CD4-positive, alpha-beta T cell treated with Interferon alpha-2 for 1 hour (primary cell): ENCODE data around the gene AK3.
A peak's percentile ranks its signal among the peaks of the same experiment; 100 is the strongest.

Experiments
- DNase-seq, 2 donors: peaks; one replicate each; pipeline ENCODE4 v3.0.0-alpha.2; 2020 to 2022

The AK3 gene

DNA sequence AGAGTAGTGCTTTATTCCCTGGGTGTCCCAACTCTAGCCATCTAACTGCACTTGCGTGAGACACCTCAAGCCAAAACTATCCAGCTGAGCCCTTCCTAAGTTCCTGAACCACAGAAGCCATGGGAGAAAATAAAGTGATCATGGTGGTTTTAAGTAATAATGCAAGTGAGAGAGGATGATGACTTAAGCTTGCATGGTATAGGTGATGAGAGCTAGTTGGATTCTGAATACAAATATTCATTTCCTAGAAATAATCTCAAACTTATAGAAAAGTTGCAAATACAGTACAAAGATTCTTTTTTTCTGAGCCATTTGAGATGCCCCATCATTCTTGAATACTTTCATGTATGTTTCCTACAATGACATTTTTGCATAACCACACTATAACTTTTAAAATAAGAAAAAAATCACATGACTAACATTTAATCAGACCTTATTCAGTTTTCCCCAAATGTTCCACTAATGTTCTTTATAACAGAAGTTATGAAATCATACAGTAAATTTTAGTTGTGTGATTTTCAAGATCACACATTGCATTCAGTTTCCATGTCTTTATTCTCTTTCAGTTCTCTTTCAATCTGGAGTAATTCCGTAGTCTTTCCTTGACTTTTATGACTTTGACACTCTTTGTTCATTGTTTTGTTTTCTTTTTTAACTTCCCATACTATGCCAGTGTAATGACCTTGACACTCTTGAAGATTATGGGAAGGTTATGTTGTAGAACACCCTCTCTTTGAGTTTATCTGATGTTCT lies 5.5 kb upstream of the AK3 start:
- DNase-seq: no peak

DNA sequence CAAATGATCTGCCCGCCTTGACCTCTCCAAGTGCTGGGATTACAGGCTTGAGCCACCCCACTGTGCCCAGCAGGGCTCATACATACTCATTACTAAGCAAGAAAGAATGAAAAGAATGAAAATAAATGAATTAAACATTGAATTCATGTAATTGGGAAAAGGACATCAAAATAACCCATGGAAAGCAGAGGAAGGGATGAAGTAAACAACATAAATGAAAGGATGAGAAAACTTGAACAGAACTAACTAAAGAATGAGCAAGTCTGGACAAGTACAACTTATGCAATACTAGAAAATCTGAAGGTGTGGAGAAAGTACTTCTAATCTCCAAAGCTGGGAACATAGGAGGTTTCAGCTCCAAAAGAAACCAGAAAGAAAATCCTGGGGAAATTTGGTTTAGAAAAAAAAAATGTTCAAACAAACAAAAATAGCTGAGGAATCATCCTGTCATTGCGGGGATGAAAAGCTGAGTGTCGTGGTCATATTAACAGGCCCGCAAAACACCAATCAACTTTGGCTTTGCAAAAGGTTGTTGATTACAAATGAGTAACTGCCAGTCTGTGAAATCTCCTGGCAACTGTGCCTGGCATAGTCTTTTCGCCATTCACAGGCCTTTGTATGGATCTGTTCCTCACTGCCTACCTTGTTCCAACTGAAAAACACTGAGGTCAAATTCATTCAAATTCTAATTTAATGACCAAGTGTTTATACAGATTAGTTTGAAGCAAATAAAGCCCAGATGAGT lies 2.3 kb upstream of the AK3 start:
- DNase-seq: no peak

DNA sequence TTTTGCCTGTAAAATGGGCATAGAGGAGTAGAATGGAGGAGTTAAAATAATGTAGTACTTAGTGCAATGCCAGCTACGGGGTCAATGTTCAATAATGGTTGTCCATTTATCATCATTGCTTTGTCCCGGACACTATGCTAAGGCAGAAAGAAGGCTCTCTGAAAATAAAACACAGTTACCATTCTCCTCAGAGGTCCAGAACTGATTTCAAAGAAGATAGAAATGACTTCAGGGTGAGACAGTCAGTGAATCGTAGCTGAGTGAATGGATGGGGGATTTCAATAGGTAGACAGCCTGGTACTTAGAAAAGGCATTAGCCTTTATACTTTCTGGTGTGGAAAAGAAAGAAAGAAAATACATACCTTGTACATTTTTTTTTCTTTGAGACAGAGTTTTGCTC lies 1.2 kb upstream of the AK3 start:
- DNase-seq: no peak

DNA sequence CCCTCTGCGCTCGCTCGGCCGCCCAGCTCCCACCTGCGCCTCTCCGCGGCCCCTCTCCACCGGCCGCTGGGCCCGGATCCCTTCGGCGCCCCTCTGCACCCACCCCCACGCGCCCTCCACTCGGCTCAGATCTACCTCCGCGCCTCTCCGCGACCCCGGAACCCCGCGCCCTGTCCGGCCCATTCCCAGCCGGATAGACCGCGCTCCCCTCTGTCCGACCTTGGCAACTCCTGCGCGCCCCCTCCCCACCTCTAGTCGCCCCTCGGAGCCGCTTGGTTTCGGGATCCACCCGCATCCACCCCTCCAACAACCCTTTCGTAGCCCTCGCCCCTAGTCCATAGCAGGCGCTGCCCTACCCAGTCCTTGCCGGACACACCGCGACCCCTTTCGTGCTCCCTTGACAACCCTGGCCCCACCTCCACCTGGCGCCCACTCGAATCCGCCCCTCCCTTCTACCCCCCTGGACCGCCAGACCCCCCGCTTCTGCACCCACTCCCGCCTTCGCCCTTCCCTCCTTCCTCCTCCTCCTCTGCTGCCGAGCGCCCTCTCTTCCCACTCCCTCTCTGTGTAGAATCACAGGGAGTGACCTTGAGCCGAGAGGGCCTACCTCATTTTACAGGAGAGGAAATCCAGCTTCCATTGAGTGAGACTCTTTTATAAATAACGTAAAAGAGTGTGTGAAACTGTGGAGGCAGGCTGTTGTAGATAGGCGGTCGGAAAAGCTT lies 525 bp upstream of the AK3 start:
- peak in 1 of 2 donors; percentile 12 for DNase-seq

DNA sequence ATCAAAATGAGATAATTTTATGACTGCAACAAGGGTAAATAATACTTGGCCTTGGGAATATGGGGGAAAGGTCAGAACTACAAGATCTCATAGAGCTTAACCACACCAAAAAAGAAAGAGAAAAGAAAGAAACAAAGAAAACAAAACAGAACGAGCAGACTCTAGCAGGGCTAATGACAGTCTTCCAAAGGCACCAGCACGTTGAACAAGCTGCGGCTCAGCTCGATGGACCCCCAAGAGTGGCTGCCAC lies 689 bp downstream of the AK3 start:
- no peak for DNase-seq

DNA sequence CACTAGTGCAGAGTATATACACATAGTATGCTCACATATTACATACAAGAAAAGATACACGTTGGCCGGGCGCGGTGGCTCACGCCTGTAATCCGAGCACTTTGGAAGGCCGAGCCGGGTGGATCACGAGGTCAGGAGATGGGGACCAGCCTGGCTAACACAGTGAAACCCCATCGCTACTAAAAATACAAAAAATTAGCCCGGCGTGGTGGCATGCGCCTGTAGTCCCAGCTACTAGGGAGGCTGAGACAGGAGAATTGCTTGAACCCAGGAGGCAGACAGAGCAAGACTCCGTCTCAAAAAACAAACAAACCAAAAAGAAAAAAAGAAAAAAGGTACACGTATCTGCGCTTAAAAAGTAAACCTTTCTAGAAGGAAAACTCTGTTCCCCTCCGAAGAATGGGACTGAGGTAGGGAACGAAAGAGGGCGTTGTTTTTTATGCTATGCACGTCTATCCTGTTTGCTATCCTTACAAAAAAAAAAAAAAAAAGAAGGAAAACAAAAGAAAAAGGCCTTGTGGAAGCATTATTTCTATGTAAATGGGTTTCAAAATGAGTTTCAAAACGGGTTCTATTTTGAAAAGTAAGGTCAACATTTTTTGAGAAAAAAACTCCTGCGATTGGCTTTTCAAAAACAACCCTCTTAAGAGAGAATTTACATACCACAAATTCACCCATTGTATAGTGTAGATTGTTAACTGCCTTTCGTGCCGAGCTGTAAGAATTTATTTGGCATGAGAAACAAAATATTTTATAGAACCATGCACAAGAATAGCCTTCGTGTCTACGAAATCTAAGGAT lies 1.2 kb downstream of the AK3 start:
- no peak for DNase-seq

DNA sequence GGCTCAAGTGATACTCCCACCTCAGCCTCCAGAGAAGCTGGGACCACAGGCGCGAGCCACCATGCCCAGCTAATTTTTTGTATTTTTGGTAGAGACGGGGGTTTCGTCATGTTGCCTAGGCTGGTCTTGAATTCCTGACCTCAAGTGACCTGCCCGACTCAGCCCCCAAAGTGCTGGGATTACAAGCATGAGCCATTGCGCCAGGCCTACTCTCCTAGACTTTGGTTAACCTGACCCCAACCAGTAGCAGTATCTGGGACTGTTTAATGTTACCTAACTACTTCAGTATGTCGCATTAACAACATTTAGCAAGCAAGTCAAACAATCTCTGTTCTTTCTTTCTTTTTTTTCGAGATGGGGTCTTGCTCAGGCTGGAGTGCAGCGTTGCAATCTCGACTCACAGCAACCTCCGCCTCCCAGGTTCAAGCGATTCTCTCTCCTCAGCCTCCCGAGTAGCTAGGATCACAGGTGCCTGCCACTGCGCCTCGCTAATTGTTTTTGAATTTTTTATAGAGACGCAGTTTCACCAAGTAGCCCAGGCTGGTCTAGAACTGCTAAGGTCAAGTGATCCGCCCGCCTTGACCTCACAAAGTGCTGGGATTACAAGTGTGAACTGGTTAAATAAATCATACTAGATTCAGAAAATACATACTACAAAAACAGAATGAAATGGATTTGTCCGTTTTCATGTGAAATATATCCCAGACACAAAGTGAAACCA lies 2.0 kb downstream of the AK3 start:
- no peak for DNase-seq

DNA sequence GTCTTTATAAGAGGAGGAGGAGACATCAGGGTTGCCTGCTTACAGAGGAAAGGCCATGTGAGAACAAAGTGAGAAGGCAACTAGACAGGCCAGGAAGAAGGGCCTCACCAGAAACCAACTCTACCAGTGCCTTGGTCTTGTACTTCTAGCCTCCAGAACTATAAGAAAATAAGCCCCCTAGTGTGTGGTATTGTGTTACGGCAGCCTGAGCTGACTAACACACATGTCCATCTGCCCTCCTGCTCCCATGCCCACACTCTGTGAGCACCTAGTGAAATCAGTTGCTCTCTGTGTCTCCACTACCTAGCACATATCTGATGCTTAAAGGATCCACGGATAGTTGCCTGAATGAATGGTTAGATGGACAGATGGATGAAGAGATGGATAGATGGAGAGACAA lies 6.9 kb downstream of the AK3 start:
- DNase-seq: no peak

DNA sequence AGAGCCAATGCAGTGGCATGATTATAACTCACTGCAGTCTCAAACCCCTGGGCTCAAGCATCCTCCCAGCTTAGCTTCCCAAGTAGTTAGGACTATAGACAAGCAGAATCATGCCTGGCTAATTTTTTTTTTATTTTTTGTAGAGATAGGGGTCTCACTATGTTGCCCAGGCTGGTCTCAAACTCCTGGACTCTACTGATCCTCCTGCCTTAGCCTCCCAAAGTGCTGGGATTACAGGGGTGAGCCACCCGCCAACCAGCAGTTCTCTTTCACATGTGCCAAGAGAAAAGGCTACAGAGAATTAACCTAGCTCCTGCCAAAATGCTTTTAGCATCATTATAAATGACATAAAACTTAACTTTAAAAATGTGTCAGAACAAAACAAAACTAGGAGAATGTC lies 8.1 kb downstream of the AK3 start:
- DNase-seq: no peak

DNA sequence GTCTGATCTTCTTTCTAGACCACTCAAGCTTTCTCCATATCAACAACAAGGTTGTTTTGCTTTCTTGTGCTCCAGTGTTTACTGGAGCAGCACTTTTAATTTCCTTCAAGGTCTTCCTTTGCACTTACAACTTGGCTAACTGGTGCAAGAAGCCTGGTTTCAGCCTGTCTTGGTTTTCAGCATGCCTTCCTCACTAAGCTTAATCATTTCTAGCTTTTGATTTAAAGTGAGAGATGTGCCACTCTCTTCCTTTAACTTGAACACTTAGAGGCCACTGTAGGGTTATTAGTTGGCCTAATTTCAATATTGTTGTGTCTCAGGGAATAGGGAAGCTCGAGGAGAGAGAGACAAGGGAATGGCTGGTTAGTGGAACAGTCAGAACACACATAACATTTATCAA lies 13.4 kb downstream of the AK3 start:
- DNase-seq: no peak

DNA sequence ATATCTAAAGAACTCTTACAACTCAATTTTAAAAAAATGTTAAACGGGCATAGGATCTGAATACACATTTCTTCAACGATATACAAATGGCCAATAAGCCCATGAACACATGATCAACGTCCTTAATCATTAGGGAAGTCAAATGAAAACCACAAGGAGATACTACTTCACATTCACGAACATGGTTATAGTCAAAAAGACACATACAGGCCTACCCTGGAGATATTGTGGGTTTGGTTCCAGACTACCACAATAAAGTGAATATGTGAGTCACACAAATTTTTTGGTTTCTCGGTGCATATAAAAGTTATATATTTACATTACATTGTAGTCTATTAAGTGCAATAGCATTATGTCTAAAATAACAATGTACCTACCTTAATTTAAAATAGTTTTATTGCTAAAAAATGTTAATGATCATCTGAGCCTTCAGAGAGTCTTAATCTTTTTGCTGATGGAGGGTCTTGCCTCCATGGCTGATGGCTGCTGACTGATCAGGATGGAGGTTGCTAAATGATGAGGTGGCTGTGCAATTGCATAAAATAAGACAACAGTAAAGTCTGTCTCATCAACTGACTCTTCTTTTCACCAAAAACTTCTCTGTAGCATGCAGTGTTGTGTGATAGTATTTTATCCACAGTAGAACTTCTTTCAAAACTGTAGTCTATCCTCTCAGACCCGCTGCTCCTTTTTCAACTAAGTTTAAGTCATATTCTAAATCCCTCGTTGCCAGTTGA lies 15.1 kb downstream of the AK3 start:
- DNase-seq: no peak

DNA sequence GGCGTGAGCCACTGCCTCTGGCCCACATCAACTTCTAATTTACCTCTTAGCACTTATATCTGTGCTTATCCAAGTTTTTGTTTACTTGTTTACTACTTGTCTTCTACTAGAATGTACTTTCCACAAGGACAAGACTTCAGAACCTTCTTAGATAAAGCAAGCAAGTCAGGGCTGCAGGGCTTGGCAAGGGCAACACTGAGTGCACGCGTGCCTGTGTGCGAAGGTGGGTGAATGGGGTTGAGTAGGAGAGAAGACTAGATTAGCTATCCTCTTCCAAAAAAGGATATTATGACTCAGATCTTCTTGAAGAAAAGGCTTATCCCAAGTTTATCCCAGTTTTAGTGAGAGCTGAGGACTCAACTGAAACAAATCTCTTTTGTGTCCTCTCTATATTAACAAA lies 19.3 kb downstream of the AK3 start:
- DNase-seq: no peak

DNA sequence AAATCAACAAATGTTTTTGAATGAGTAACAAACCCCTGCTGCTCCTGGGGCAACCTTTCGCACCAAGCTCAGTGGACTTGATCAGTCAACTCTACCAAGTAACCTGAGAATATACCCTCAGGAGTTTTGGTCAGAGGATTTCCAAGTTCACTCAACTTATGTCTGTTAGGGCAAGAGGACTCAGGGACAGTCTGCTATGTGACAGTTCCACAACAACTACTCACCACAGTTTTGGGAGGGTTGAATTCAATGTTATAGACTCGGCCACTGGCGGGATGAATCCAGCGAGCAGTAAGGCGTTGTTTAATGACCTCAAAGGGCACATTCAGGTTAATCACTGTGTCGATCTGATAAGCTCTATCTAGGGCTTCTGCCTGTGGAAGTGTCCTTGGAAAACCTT lies 22.1 kb downstream of the AK3 start:
- no peak for DNase-seq

DNA sequence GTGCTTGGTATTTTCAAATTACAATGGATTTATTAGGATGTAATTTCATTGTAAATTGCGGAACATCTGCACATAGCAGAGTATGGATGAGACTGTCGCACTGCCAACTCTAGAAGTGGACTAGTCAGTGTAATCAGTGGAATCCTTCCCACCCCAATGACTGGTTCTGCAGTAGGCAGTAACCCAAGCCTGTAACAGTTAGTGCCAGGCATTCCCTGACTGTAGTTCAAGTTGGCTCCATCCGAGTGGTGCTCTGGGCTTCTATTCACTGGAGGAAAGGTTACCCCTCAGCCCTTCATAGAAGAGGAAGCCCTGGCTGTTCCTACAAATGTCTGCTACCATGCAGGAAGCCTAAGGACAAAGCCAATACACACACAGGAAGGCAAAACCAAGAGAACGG lies 23.2 kb downstream of the AK3 start:
- DNase-seq: no peak

DNA sequence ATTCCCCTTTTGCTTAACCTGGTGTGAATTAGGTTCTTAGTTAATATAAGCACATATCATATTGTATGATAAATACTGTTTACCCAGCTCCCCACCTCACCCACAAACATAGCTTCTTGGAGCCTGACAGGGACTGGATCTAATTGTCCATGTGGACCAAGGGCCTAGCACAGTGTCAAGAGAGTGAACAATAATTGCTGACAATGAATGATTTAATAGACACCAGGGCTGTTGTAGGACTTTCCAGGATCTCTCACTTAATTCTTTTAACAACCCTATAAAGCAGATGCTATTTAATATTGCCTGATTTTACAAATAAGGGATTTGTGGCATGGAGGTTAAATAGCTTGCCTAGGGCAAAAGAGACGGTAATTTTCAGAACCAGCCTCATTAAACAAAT lies 24.8 kb downstream of the AK3 start:
- DNase-seq: no peak

DNA sequence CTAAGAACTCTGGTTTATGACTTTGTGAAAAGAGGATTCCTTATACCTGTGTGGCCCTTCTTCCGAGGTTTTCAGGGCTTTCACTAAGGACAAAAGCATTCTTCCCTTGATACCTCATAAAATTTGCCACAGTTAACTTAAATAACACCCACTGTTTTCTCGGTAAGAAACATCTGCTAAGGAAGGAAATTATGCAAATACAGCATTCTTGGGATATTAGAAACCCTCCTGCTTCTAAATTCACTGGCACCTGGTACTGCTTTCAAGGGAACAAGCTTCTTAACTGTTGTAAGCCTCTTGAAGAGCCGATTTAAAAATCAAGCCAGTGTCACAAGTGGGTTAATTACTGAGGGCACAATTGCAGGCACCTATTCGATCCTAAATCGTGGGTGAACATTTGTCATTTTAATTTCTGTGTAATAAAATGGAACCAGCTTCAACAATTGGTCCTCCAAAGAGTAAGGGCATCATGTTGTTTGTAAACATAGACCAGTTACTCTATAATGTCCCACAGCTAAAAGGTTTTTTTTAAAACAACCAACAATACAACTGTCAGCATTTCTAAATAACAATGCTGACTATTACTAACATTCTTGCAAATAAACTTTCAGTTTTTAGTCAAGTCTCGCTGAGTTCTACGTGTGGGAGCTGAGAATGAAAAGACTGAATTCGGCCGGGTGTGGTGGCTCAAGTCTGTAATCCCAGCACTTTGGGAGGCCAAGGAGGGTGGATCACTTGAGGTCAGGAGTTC lies 26.6 kb downstream of the AK3 start:
- DNase-seq: no peak

DNA sequence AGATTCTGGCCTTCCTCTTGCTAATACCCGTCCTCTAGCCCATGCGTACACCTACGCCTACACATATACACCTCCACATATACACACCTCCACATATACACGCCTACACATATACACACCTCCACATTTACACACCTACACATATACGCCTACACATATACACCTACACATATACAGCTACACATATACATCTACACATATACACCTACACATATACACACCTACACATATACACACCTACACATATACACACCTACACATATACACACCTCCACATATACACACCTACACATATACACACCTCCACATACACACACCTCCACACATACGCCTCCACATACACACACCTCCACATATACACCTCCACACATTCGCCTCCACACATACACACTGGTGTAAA lies 27.2 kb downstream of the AK3 start:
- no peak for DNase-seq

DNA sequence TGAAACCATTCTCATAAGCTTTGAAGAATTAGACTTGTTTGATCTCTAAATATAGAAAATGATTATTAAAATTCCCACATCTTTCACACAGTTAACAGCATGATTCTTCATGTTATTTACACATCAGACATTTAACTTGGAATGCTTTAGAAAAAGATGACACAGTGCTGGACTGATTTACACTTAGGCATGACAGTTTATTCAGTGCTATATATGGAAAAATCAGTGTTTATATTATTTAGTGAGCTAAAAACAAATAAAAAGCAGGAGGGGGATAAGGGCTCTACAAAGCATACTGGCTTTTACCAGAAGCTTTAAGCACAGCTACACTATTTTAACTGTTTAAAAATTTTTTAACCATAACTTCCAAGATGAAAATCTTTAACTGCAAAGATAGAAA lies 31.6 kb downstream of the AK3 start:
- DNase-seq: no peak

DNA sequence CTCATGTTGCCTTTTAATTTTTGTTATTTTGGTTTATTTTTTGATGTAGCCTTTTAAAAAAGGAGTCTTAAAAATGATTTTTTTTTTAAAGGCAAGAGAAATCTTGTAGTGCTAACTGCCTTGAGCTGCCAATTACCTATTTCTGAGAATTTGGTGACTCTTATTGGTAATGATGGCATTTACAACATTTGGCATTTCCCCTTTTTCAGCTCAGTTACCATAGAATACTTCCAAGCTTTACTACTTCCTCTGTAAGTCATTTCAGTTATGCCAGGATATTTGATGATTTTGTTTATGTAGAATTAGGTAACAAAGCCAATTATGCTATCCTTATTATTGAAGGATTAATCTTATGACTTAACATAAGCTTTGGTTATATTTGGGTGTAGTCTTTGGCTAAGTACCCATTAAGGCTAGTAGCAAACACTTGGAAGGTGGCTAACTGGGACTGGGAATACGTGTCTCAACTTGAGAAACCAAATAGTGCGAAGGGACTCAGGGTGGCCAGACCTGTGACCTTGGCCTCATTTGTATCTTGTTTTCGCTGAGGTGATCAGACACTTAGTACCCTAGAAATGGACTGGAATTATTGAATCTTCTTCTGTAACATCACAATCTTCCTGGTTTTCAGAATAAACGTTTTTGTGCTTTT lies 33.9 kb downstream of the AK3 start:
- peak in 1 of 2 donors; percentile 6 for DNase-seq

DNA sequence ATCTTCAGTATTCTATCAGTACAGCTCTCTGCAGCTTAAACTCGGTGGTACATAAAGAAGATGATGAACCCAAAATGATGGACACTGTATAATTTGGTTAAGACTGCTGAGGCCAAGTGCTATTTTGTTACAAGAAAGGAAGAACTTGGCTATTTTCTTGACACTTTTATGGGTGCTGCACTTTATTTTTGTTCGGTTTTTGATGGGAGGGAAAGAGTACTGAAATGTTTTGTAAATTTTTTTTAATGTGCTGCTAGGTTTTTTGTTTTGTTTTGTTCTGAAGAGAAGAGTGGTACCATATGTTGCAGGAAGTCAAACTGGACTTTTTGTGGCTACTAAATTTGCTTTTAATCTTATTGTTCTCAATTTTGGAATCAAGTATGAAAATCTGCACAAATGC lies 35.0 kb downstream of the AK3 start:
- no peak for DNase-seq

DNA sequence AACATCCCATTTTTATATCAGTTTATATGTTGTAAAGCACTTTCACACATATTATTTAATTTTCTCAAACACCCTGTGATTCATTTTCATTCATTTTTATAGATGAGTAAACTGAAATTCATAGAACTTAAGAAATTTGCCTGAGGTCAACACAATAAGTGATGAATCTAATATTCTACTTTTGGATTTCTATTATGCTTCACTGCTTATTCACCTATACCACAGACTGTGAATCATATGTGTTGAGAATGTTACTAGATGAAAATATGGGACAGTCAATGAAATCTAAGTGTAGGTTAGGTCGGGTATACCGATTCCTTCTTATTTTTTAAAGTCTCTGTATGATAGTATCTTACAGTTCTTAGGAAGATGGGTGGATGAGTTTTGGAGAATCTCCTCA lies 36.9 kb downstream of the AK3 start:
- no peak for DNase-seq
